PFSK-1 (cell line): ENCODE data around the gene STMND1.

Source experiments
- FOXP2 ChIP-seq: optimal IDR thresholded peaks from 2 replicates; pipeline ENCODE3; 2011; ENCODE audit warnings: borderline replicate concordance, control low read depth, inconsistent platforms; ENCODE audit not compliant: insufficient read depth; ENCODE audit errors: extremely low read length, extremely low read depth
- POLR2AphosphoS5 ChIP-seq: IDR thresholded peaks from 2 replicates; pipeline ENCODE4 v1.6.1; 2012; ENCODE audit warnings: low read depth, mild to moderate bottlenecking, control low read depth, low read length, moderate library complexity
- SIN3A ChIP-seq: IDR thresholded peaks from 2 replicates; pipeline ENCODE4 v1.6.1; 2012; ENCODE audit warnings: mild to moderate bottlenecking, low read length, moderate library complexity, borderline replicate concordance; ENCODE audit not compliant: insufficient read depth
- TAF1 ChIP-seq: IDR thresholded peaks from 2 replicates; pipeline ENCODE4 v1.6.1; 2012; ENCODE audit warnings: low read length, control low read depth, borderline replicate concordance; ENCODE audit not compliant: insufficient read depth
- TF ChIP-seq, protein P1 (sequence below), 2 experiments: IDR thresholded peaks; 2 replicates each; pipeline versions ENCODE4 v1.6.1 to v1.8.0; 2011 to 2012; ENCODE audit warnings: low read depth in 2 of 2, low read length in 2 of 2, control low read depth in 1 of 2, inconsistent platforms in 1 of 2, mild to moderate bottlenecking in 1 of 2, moderate library complexity in 1 of 2; ENCODE audit not compliant: insufficient read depth in 1 of 2

Gene STMND1

DNA sequence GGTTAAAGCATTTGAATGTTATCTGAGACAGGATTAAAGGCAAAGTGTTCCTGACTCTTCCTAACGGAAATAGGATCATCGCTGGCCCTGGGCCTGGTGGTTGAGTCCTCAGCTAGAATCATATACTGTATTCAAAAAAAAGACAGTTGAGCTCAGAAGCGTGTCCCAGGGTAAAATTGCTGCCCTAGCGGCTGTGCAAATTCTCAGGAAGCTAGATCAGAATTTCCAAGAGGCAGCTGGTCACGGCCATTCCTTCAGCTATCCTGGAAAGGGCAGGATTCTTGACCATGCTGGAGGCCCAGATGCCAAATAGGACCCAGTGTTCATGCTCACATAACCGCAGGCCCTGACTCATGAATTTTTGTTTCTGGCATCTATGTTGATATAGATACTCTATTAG, 67.4 kb downstream of the STMND1 start:
- TF ChIP-seq, protein P1, sequence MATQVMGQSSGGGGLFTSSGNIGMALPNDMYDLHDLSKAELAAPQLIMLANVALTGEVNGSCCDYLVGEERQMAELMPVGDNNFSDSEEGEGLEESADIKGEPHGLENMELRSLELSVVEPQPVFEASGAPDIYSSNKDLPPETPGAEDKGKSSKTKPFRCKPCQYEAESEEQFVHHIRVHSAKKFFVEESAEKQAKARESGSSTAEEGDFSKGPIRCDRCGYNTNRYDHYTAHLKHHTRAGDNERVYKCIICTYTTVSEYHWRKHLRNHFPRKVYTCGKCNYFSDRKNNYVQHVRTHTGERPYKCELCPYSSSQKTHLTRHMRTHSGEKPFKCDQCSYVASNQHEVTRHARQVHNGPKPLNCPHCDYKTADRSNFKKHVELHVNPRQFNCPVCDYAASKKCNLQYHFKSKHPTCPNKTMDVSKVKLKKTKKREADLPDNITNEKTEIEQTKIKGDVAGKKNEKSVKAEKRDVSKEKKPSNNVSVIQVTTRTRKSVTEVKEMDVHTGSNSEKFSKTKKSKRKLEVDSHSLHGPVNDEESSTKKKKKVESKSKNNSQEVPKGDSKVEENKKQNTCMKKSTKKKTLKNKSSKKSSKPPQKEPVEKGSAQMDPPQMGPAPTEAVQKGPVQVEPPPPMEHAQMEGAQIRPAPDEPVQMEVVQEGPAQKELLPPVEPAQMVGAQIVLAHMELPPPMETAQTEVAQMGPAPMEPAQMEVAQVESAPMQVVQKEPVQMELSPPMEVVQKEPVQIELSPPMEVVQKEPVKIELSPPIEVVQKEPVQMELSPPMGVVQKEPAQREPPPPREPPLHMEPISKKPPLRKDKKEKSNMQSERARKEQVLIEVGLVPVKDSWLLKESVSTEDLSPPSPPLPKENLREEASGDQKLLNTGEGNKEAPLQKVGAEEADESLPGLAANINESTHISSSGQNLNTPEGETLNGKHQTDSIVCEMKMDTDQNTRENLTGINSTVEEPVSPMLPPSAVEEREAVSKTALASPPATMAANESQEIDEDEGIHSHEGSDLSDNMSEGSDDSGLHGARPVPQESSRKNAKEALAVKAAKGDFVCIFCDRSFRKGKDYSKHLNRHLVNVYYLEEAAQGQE (IDR thresholded peaks at IDR 0.05; ENCODE audit: insufficient read depth in 1 of 2, low read depth in 2 of 2, low read length in 2 of 2), result no peak
- no peak for TF ChIP-seq POLR2AphosphoS5
- TF ChIP-seq SIN3A, result no peak
- no peak for TF ChIP-seq TAF1
- TF ChIP-seq FOXP2, result no peak

DNA sequence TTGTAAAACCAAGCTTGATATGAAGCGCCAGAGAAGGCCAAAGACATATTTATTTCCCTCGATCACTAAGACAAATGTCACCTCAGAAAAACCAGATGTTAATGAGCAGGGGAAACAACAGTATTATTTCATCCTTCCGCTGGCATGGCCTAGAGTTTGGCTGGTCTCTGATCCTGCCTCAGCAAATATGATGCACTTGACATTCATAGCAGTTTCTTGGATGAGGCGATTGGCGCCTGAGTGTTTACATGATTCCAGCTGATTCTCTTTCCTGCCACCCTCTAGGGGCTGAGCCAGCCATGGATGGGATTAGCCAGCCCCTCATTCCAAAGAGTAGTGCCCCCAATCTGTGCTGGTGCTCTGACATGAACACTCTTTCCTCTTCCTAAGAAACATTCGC, 67.9 kb downstream of the STMND1 start:
- TF ChIP-seq POLR2AphosphoS5, result no peak
- TF ChIP-seq, protein P1 (IDR thresholded peaks at IDR 0.05; ENCODE audit: insufficient read depth in 1 of 2, low read depth in 2 of 2, low read length in 2 of 2), result no peak

DNA sequence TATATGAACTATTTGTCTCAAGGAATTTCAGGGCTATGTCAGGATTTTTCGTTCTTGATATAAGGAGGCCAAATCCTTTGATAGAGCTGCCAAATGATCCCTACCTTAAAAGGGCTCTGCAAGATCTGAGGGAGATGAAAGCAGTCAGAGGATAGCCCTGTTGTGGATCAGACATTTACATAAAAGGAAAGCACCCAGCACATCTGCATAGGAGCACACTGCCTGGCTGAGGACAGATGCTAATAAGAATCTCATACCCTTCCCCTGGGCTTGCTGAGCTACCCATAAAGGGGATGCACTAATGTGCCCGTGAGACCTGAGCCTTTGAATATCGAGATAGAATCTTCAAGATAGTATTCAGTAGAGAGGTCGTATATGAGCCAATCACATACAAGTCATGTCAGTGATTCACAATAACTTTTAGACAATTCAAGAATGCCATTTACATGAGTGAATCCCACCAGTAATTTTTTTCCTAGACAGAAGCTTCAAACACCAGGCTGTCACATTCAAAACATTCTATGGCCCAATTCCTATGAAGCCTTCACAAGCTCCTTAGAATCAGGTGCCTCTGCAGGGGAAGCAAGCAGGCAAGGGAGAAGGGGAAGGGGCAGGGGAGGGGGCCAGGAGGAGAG, 71.1 kb downstream of the STMND1 start:
- no peak for TF ChIP-seq FOXP2

- TF ChIP-seq POLR2AphosphoS5 (no peak), FOXP2 (no peak), SIN3A (no peak), TAF1 (no peak)
- TF ChIP-seq, protein P1 (IDR thresholded peaks at IDR 0.05; ENCODE audit: insufficient read depth in 1 of 2, low read depth in 2 of 2, low read length in 2 of 2), result no peak
Measured at GRCh38 chr6:17178326-17178725, 76.5 kb downstream of the STMND1 start.

GRCh38 chr6:17178754-17179529, 77.1 kb downstream of the STMND1 start:
- TF ChIP-seq FOXP2 (no peak), TAF1 (no peak), POLR2AphosphoS5 (no peak), SIN3A (no peak)
- TF ChIP-seq, protein P1 (IDR thresholded peaks at IDR 0.05; ENCODE audit: insufficient read depth in 1 of 2, low read depth in 2 of 2, low read length in 2 of 2), result no peak
